SK-N-SH treated with all-trans-retinoic acid at 6 μM for 48 hours (cell line): ENCODE results near the gene PLCB1.

Source experiments
- ARNTL ChIP-seq: fragments of 450-650 bp; formaldehyde crosslinking; IDR thresholded peaks from 2 replicates; pipeline ENCODE4 v1.5.0; 2020; ENCODE audit warnings: low read depth, mild to moderate bottlenecking, moderate library complexity, borderline replicate concordance
- ESRRG ChIP-seq: fragments of 250-450 bp; sonication (Bioruptor Pico); IDR thresholded peaks from 2 replicates; pipeline ENCODE4 v1.6.1; 2021; ENCODE audit warnings: mild to moderate bottlenecking
- GLIS3 ChIP-seq: fragments of 250-450 bp; sonication (Bioruptor Pico); IDR thresholded peaks from 2 replicates; pipeline ENCODE4 v1.5.0; 2020; ENCODE audit warnings: mild to moderate bottlenecking, moderate library complexity
- PPARA ChIP-seq: fragments of 250-450 bp; sonication (Bioruptor Pico); IDR thresholded peaks from 2 replicates; pipeline ENCODE4 v1.5.0; 2020; ENCODE audit warnings: mild to moderate bottlenecking, borderline replicate concordance
- RARB ChIP-seq: fragments of 250-450 bp; sonication (Bioruptor Pico); IDR thresholded peaks from 2 replicates; pipeline ENCODE4 v1.8.0; 2021; ENCODE audit warnings: mild to moderate bottlenecking, moderate library complexity
- TCF4 ChIP-seq: fragments of 250-450 bp; sonication (Bioruptor Pico); IDR thresholded peaks from 2 replicates; pipeline ENCODE4 v1.8.0; 2021; ENCODE audit warnings: mild to moderate bottlenecking, moderate library complexity, borderline replicate concordance
- ZNF70 ChIP-seq: fragments of 450-650 bp; formaldehyde crosslinking; IDR thresholded peaks from 2 replicates; pipeline ENCODE4 v1.5.0; 2020; ENCODE audit warnings: mild to moderate bottlenecking, moderate library complexity
- ZNF8 ChIP-seq: fragments of 450-650 bp; formaldehyde crosslinking; IDR thresholded peaks from 2 replicates; pipeline ENCODE4 v1.5.0; 2020; ENCODE audit warnings: mild to moderate bottlenecking, moderate library complexity
- TF ChIP-seq, protein P1 (sequence below): fragments of 250-450 bp; sonication (Bioruptor Pico); IDR thresholded peaks from 2 replicates; pipeline ENCODE4 v1.8.0; 2020; ENCODE audit warnings: mild to moderate bottlenecking, moderate library complexity, borderline replicate concordance
- TF ChIP-seq, protein P2 (sequence below): fragments of 250-450 bp; sonication (Bioruptor Pico); IDR thresholded peaks from 2 replicates; pipeline ENCODE4 v1.5.1; 2020; ENCODE audit warnings: low read depth, mild to moderate bottlenecking, moderate library complexity
- TF ChIP-seq, protein P3 (sequence below): fragments of 250-450 bp; sonication (Bioruptor Pico); IDR thresholded peaks from 2 replicates; pipeline ENCODE4 v1.5.0; 2020; ENCODE audit warnings: mild to moderate bottlenecking, moderate library complexity
- TF ChIP-seq, protein P4 (sequence below): fragments of 250-450 bp; sonication (Bioruptor Pico); IDR thresholded peaks from 2 replicates; pipeline ENCODE4 v1.8.0; 2021; ENCODE audit warnings: low read depth, mild to moderate bottlenecking, moderate library complexity, borderline replicate concordance

DNA sequence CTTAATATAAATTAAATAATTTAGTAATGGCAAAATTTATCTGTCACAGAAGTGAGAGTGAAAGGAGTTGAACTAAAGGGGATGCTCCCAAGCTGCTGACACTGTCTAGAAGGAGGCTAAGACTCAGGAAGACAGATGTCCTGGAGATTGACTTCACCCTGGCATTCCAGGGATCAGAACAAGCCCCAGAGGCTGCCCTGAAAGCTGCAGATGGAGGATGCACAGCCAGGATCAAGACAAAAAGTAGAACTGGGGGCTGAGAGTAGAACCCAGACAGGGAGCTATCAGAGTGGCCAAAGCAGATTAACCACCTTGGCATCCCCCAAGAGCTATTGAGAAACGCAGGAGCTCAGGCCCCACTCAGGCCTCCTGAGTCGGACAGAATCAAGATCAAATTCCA is 747.6 kb downstream of the PLCB1 start:
- TF ChIP-seq, protein P1, sequence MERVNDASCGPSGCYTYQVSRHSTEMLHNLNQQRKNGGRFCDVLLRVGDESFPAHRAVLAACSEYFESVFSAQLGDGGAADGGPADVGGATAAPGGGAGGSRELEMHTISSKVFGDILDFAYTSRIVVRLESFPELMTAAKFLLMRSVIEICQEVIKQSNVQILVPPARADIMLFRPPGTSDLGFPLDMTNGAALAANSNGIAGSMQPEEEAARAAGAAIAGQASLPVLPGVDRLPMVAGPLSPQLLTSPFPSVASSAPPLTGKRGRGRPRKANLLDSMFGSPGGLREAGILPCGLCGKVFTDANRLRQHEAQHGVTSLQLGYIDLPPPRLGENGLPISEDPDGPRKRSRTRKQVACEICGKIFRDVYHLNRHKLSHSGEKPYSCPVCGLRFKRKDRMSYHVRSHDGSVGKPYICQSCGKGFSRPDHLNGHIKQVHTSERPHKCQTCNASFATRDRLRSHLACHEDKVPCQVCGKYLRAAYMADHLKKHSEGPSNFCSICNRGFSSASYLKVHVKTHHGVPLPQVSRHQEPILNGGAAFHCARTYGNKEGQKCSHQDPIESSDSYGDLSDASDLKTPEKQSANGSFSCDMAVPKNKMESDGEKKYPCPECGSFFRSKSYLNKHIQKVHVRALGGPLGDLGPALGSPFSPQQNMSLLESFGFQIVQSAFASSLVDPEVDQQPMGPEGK (CRISPR knock-in tag) = no peak
- TF ChIP-seq GLIS3 (no peak), ESRRG (CRISPR knock-in tag) (no peak), ZNF70 (no peak), ZNF8 (CRISPR knock-in tag) (no peak), RARB (CRISPR knock-in tag) (no peak), ARNTL (CRISPR knock-in tag) (no peak), PPARA (CRISPR knock-in tag) (no peak), TCF4 (CRISPR knock-in tag) (no peak)
- TF ChIP-seq, protein P2, sequence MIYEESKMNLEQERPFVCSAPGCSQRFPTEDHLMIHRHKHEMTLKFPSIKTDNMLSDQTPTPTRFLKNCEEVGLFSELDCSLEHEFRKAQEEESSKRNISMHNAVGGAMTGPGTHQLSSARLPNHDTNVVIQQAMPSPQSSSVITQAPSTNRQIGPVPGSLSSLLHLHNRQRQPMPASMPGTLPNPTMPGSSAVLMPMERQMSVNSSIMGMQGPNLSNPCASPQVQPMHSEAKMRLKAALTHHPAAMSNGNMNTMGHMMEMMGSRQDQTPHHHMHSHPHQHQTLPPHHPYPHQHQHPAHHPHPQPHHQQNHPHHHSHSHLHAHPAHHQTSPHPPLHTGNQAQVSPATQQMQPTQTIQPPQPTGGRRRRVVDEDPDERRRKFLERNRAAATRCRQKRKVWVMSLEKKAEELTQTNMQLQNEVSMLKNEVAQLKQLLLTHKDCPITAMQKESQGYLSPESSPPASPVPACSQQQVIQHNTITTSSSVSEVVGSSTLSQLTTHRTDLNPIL (CRISPR knock-in tag) = no peak
- TF ChIP-seq, protein P3, sequence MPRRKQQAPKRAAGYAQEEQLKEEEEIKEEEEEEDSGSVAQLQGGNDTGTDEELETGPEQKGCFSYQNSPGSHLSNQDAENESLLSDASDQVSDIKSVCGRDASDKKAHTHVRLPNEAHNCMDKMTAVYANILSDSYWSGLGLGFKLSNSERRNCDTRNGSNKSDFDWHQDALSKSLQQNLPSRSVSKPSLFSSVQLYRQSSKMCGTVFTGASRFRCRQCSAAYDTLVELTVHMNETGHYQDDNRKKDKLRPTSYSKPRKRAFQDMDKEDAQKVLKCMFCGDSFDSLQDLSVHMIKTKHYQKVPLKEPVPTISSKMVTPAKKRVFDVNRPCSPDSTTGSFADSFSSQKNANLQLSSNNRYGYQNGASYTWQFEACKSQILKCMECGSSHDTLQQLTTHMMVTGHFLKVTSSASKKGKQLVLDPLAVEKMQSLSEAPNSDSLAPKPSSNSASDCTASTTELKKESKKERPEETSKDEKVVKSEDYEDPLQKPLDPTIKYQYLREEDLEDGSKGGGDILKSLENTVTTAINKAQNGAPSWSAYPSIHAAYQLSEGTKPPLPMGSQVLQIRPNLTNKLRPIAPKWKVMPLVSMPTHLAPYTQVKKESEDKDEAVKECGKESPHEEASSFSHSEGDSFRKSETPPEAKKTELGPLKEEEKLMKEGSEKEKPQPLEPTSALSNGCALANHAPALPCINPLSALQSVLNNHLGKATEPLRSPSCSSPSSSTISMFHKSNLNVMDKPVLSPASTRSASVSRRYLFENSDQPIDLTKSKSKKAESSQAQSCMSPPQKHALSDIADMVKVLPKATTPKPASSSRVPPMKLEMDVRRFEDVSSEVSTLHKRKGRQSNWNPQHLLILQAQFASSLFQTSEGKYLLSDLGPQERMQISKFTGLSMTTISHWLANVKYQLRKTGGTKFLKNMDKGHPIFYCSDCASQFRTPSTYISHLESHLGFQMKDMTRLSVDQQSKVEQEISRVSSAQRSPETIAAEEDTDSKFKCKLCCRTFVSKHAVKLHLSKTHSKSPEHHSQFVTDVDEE (CRISPR knock-in tag) = no peak
- TF ChIP-seq, protein P4, sequence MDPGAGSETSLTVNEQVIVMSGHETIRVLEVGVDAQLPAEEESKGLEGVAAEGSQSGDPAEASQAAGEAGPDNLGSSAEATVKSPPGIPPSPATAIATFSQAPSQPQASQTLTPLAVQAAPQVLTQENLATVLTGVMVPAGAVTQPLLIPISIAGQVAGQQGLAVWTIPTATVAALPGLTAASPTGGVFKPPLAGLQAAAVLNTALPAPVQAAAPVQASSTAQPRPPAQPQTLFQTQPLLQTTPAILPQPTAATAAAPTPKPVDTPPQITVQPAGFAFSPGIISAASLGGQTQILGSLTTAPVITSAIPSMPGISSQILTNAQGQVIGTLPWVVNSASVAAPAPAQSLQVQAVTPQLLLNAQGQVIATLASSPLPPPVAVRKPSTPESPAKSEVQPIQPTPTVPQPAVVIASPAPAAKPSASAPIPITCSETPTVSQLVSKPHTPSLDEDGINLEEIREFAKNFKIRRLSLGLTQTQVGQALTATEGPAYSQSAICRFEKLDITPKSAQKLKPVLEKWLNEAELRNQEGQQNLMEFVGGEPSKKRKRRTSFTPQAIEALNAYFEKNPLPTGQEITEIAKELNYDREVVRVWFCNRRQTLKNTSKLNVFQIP = no peak
